NOMO-1 (cell line): ENCODE results near the gene C11orf58.

Source experiments
- DNase-seq, 2 experiments: peaks; one replicate each; lab custom pipeline; 2025; ENCODE audit not compliant: unreplicated experiment in 2 of 2; lab: John Stamatoyannopoulos, UW

The C11orf58 gene

DNA sequence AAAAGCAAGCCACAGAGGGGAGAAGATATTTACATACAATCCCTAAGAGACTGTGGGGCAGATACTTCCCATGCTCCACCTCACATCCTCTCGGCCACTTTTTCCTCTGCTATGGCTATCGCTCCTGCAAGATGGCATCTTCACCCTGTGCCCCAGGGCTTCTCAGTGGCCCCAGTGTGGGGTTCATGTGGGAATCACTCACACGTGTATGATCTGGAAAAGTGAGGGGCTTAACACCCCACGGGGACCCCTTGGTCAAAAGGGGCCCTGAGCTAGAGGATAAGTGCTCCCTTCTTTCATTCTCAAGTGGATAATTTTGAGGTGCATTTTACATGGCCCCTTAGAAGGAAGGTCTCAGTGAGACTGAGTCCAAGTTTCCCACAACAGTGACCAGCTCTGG lies 28.7 kb downstream of the C11orf58 start:
- no peak for DNase-seq

DNA sequence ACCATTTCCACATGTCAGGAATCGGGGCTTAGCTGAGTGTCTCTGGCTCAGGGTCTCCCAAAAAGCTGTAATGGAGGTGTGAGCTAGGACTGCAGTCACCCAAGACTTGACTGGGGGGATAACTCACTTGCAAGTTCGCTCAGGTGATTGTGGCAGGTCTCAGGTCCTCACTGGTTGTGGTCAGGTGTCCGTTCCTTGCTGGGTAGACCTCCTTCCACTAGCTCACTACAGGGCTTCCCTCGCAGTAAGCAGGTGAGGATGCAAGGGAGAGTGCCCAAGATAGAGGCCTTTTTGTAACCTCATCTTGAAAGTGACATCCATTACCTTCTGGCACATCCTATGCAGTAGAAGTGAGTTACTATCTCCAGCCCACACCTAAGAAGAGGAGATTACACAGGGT lies 29.5 kb downstream of the C11orf58 start:
- DNase-seq: no peak

DNA sequence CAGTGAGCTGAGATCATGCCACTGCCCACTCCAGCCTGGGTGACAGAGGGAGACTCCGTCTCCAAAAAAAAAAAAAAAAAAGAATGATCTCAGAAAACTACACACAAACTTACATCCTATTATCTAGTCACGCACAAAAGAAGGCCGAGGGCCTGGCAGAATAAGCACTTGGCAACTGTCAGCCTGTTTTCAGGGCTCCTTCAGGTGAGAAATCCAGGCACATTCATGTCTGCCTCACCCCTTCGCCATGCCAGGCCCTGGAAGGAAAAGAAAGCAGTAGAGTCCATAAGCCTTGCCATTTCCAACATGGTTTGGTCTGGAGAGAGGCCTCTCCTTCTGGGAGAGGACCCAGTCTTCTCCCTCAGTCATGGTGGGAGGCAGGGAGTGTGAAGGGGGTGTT lies 30.9 kb downstream of the C11orf58 start:
- no peak for DNase-seq

DNA sequence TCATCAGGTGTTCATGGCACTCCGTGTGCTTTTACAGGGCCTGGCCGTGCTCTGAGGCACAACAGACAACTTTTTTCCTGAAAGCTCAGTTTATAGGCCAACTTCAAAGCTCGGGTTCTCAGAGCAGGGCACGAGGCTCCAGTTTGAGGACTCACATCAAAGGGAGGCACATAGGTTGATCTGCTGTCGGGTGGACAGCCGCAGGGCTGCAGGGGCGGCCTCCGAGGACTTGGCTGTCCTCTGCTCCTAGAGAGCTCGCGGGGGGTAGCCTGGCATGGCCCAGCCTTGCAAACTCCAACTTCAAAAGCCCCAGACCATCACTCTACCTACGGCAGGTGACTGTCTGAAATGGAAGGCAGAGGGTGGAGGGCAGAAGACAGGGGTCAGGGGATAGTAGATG lies 31.6 kb downstream of the C11orf58 start:
- no peak for DNase-seq

DNA sequence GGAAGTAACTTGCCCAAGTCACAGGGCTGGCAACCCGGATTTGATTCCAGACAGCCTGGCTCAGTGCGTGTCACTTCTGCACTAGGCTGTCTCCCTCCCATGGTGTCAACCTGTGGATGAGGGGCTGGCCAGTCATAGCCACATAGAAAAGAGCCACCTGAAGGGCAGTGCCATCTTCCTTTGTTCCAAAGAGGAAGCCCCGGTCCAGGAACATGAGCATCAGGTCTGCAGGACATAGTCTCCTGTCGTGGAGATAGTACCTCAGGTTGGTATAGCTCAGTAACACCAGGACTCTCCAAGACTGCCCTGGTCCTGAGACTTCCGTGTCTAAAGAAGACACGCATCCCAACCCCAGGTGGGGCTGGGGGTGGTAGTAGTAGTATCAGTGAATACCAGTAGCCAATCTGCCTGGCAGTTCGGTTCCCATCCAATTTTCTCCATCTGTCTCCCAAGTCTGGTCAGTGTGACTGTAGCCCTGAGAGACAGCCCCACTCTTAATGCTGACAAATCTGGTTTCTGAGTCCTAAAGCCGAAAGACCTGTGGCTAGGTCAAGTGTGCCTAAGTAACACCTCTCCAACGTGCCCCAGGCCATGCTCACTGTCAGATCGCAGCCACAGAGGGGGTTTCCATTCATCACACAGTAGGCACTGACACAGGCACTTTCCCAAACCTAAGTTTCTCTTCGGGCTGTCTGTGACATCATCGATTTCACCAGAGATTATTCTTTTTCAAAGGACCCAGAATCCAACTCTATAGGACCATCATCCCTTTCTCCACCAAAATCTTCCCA lies 33.1 kb downstream of the C11orf58 start:
- no peak for DNase-seq

DNA sequence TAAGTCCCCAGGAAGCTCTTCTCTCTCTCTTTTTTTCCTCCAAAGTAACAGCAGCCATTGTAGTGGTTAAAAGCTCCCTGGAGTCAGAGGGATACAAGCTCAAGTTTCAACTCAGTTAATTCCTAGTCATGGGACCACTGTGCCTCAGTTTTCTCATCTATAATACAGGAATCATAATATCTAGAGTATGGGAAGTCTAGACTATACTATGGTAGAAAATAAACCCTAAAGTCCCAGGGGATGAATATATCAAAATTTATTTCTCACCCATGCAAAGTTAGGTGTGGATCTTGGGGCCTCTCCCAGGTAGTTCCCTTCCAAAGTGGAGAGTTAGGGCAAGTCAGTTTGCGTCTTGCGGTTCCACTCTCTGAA lies 33.7 kb downstream of the C11orf58 start:
- no peak for DNase-seq

DNA sequence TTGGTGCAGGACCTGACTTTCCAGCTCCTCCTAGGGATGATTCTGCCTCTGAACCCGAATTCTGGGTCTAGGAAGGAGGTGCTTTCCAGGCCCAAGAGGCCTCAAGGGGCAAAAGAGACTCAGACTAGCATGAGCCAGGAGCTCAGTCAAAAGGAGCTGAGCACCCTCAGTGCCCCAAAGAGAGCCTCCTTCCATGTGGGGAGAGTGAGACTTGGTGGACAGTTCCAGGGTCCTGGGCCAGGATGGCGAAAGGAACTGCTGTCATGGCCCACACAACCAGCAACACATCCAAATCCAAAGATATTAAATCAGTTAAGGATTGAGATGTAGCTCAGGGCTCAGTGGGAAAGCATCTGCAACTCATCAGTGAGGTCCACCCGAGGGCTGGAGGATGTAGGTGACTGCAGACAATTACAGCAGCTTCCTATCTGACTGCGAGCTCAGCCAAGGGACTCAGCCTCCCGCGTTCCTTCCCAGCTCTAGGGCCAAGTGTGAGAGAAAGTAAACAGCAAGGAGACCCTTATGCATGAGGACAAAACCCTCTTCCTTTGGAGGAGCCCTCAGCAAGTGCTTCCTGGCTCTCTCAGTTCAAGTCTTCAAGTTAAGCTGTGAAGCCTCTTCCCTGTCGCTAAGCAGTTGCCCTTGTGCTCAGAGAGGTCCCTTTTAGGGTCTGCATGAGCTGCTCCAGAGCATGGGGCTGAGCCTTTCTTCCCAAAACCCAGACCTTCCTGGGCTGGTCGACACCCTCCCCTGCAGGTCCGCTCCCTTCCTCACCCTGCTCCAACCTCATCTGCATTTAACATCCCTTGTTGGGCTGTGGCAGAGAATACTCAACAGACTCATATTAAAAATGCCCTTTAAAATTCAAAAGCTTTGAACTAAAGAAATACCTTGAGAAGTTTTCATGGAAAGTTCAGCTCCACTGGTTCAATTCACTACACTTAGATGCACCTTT lies 35.8 kb downstream of the C11orf58 start:
- no peak for DNase-seq

DNA sequence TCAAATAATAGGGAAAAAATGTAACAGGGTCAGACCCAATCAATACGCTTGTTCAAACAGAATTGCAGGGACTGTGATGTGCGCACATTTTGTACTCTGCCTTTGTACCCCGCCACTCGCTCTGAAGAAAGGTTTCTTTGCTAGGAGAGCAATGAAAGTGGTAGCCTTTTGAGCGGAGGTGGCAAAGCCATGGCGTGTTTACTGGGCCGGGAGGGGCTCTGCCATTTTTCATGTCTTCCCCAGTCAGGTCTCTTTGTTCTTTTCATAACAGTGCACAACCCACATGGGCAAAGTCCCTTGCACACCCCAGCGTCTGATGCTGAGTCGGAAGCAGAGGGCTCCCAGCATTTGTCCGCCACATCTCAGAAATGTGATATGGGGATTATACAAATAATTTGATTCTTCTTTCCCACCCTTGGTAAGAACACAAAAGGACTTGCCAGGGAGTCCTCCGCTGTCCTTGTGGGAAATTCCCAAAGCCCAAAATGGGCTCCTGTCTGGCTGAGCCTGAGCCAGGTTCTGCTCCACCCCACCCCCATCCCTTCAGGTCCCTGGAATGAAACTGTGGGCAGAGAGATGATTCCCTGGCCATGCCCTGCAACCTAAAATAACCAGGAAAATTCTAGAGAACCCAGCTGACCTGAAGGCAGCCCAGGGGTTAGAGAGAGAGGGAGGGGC lies 36.6 kb downstream of the C11orf58 start:
- no peak for DNase-seq

DNA sequence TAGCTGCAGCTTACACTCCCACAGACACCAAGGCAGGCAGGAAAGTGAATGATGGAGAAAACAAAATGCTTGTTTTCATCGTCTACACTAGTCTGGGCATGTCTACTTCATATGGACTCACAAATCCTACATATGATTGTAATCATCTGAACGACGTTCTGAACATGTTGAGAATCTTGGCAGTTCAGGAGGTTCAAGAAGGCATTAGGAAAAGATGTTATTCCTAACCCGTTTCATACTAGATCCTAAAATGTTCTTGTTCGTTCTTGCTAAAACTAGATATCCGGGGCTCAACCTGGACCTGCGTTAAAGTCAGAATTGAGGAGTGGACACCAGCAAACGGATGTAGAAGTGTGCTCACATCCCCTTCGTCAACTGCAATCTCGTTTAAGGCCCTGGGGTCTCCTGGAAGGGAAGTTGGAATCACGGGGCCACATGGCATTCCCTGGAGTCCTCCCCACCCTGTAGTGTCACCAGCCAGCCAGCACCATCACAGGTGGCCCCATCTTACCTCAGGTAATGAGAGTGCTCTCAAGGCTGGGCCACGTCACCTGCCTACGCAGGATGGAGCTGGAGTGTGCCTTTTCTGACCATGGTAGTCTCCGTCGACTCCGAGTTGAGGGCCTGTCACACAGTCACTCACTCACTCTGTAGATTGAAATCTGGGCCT lies 37.3 kb downstream of the C11orf58 start:
- DNase-seq: no peak

DNA sequence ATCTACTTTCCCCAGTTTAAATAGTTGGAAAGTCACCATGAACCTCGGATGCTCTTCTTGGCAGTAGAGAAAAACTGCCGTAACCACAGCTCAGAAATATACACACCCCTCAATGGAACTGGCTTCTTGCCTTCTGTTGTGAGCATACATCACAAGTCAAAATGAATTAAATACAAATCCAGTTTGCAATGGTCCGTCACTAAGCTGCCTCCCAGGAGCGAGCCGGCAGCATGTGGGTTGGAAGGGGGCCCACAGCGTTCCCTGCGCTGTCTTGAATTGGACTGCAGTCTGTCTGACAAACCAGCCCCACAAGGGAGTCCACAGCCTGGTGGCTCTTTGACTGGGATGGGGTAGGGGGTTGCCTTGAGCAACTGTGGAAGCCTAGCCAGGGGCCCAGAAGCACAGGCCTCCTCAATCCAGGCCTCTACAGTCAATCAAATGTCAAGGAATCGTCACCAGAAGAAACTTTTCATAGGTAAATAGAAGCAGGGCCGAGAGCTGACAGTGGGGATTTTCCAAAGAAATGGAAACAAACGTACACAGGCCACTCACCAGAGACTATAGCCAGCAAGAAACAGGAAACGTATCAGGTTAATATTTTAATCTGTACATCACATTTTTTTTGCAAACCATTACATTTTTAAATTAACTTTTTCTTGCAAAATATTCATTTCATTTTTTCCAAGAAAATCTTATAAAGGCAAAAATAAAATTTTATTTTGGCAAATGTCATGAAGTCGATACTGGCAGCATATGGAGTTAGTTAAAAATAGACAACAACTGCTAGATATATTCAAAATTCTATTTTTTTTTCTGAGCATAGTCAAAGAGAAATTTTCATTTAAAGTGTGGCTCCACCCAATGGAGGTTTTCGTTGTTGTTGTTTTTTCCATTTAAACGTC lies 38.5 kb downstream of the C11orf58 start:
- DNase-seq: no peak

DNA sequence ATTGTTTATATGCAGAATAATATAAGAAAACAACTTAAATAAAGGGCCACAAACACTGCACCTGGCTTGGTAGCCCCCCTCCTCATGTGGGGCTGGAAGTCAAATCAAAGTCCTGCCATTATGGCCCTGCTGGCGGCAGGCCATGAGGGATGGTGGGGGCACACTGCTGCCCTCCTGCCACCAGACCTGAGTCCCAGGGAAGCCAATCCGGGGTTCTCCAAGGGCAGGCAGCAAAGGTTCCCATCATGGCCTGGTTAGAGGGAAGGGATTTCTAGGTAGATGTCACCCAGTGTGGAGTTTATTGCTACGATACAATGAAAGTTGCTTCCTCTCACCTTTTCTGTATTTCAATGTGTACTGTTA lies 39.1 kb downstream of the C11orf58 start:
- no peak for DNase-seq

DNA sequence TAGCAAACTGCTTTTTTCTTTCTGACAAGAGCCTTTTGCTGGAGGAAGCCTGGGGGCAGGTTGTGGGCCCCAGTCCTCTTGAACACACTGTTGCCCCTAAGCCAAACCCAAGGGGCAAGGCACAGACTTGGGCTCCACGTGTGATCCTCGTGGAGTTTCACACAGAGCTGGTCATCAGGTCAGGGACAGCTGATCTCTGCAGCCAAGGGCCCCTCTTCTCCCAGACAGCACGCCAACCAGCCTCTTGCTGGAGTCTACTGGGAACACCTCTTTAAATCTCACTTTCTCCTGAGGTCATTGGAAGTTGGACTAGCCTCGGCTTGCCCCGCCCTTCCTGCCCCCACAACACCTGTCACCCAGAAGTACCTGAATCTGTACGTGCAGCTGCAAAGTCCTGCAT lies 39.8 kb downstream of the C11orf58 start:
- no peak for DNase-seq

DNA sequence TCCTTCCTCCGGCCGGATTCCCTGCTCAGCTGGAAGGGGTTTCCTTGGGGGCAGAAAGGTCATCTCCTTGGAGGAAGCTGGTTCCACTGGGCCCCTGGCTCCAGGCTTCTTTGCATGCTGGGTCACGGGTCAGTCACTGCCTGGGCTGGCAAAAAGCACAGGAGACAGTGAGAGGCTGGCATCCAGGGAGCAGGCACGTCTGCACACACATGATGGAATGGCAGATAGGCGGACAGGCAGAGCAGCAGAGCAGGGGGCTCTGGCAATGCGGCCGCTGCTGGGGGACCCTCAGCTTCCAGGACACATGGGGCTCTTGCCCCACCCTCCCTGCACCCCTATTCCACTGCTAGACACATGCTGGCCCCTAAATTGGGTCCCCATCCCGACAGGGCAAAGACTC lies 40.4 kb downstream of the C11orf58 start:
- DNase-seq: no peak

DNA sequence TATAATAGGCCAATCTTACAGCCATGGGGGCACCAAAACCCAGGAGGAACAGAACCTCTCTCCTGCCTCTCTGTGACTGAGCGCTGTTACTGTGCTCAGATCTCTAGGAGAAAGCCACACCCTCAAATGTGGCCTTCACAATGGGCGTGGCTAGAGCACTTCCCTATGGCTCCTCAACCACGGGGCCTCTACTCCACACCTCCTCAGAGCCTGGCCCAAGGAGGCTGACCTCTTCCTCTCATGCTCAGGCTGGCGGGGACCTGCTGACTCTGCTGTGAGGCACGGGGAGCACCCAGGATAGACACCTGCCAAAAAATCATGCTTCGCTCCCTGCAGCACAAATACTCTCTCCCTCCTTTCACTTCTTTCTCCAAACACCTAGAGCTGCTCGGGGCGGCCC lies 41.0 kb downstream of the C11orf58 start:
- peak; percentile 46 to 49 for DNase-seq

DNA sequence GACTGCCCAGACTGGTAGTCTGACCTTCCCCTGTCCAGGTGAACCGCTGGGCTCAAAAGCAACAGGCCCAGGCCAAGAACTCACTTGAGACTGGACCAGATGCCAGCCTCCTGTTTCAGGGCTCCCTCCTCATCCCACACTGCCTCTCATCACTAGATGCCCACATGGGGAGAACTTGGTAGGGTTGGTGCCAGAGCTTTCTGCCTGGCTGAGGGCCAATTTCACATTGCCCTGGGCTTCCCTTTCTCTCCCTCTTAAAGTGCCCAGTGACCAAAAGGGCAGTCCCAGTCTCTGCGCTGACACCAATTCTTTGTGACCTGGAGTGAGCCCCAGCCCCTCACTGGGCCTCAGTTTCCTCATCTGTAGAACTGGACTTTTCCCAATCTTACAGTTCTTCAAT lies 41.7 kb downstream of the C11orf58 start:
- no peak for DNase-seq

DNA sequence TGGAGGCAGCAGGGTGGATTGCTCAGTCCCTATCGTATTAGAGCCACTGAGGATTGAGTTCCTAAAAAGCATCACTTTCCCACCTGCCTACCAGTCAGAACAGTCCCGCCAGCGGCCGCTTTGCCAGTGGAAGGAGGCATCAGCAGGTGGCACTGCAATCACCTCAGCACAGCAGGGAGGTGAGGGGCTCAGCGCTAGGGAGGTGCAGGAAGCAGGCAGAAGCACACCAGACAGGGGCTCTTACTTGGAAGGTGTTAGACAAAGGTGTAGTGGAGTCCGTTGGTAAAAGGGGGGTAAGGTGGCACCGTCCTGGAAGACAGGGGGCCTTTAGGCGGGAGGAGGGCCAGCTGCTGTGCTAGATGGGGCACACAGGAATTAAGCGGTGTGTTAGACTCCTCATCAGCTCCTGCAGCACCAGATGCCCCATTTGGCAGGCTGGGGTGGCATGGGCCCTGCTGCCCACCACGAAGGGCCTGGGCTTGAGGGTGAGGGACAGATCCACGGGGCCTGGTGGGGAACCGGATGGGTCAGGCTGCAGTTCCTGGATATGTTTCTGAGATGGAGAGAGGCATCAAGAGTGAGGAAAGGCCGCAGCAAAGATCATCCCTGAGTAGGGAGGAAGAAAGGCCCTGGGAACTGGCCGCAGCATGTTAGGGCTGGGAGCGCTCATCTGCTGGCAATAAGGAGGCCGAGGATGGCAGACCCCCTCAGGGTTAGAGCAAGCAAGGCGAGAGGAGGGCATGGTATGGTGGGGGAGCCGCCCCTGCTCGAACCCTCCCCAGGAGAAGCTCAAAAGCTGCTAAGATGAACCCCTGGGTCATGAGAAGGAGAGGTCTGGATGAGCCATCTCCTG lies 42.5 kb downstream of the C11orf58 start:
- no peak for DNase-seq

DNA sequence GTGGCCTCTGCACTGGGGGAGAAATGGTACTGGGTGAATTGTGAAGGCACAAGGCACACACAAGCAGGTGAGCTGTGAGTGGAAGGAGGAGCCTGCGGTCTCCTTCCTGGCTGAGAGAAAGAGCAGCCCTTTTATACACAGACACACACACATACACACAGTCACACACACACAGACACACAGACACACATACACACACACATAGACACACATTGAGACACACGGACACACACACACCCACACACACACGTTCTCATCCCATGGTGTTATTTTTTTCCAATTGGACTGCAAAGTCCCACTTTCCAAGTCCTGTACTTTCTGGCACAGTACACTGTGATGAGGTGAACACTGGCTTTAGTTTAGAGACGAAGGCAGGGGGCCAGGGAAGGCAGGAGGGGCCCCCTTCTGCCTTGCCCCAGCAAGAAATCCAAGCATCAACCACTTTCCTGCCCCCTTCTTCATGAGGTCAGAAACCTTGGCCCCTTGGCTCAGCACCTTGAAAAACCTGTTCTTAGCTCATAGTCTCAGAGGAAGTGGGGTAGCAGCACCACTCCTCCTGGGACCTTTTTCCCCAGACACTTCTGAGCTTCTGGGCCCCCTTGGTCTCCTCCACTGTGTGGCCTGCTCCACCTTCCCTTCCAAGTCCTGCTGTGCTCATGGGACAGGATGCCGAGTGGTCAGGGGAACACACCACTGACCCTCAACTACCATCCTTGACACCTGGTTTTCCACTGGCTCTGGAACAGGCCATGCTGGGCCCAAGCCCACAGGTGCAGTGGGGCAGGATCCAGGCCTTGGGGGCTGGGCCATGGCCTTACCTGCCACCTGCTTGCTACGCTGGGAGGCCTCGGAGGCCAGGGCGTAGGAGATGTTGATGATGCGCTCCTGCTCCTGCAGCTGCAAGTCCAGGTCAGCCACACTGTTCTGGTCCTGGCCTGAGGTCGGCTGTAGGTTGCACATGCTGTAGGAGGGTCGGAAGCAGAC lies 43.8 kb downstream of the C11orf58 start:
- no peak for DNase-seq

DNA sequence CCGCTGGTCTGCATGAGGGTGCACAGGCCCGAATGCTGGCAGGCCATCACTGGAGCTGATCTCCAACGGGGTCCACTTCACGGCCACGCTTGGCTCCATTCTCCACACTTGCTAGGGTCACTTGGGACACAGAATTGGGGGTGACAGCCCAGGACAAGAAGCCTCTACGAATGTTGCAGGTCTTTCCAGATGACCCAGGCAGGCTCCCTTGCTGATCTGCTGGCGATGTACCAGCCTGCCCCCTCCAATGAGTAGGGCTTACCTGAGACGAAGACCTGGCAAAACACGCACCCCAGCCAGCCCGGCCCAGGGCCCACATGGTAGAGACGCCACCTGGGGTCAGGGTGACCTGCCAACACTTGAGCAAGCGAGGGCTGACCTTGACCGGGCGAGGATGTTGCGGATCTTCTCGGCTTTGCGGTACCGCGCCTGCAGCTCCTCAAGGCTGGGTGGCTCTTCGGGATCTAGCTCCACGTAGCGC lies 44.9 kb downstream of the C11orf58 start:
- DNase-seq: no peak
